Measurements from ENCODE around the gene SENP6. TPM values are rescaled to one million over a fixed set of nuclear protein-coding genes. Genes with fewer than 3 reads are reported as not detected.

The SENP6 gene
- total and polyA plus RNA-seq, 4 donors, result 12.2 to 42.3 (median 26.8) TPM

DNA sequence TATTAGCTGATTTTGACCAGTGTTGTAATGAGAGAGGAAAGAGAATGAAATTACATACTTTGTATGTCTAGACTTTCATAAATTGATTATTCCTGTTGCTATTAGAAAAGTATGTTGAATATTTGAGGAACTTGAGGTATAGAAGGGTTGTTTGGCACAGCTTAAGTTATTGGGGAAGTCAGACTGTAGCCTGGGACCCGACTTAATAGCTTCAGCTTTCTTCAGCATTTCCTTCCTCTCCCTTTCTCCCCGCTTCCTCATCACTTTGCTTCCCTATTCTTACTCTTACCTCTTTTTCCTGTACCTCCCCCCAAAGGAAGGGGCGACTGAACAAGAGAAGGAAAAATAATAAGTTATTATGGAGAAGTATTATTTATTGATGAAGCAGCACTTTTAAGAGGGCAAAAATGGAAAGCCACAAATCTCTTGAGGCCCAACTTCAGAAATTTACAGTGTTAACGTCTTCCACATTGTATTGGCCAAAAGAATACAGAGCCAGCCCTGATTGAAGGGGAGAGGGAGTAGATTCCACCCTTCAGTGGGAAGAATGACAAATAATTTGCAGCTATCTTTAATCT, 7.4 kb downstream of the SENP6 start (continued):
- TF ChIP-seq, protein P1, sequence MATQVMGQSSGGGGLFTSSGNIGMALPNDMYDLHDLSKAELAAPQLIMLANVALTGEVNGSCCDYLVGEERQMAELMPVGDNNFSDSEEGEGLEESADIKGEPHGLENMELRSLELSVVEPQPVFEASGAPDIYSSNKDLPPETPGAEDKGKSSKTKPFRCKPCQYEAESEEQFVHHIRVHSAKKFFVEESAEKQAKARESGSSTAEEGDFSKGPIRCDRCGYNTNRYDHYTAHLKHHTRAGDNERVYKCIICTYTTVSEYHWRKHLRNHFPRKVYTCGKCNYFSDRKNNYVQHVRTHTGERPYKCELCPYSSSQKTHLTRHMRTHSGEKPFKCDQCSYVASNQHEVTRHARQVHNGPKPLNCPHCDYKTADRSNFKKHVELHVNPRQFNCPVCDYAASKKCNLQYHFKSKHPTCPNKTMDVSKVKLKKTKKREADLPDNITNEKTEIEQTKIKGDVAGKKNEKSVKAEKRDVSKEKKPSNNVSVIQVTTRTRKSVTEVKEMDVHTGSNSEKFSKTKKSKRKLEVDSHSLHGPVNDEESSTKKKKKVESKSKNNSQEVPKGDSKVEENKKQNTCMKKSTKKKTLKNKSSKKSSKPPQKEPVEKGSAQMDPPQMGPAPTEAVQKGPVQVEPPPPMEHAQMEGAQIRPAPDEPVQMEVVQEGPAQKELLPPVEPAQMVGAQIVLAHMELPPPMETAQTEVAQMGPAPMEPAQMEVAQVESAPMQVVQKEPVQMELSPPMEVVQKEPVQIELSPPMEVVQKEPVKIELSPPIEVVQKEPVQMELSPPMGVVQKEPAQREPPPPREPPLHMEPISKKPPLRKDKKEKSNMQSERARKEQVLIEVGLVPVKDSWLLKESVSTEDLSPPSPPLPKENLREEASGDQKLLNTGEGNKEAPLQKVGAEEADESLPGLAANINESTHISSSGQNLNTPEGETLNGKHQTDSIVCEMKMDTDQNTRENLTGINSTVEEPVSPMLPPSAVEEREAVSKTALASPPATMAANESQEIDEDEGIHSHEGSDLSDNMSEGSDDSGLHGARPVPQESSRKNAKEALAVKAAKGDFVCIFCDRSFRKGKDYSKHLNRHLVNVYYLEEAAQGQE (IDR thresholded peaks at IDR 0.05), result no peak
- TF ChIP-seq SP1 (IDR thresholded peaks at IDR 0.05) (no peak), TAF1 (conservative IDR thresholded peaks at IDR 0.05) (no peak)

DNA sequence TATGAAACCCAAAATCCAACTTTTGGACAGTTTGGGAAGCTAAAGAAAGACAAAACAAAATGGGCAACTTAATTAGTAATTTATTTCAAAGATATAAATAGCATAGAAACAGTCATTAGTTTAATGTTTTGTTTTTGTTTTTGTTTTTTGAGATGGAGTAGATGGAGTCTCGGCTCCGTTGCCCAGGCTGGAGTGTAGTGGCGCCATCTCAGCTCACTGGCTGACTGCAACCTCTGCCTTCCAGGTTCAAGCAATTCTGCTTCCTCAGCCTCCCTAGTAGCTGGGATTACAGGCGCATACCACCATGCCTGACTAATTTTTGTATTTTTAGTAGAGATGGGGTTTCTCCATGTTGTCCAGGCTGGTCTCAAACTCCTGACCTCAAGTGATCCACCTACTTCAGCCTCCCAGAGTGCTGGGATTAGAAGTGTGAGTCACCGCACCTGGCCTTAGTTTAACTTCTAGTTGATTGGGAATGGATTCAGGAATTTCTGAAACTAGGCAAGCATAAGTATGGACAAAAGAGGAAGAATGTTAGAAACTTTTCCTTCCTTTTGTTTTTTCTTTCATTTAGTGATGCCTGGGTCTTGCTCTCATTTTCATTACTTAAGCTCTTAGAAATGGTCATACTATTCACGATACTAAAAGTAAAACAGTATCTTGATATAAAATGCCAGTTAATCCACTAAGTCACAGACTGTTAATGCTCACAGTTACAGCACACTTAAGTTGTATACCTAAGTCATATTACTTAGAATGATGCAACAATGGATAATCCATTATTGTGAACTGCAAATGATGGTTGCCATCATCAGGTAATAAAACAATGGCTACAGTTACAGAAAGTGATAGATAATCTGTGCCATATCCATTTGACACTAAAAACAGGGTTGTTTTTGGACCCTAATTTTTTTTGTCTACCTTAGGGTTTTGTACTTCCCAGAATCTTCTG, 8.2 kb downstream of the SENP6 start:
- Histone ChIP-seq H3K9ac (ENCODE audit: low read depth in 1 of 2, low read length in 2 of 2) (no peak overlapping the region), H3K36me3 (ENCODE audit: control insufficient read depth in 4 of 4, insufficient read depth in 3 of 4, low read depth in 1 of 4, low read length in 3 of 4) (no peaks in the 10 kb centered on the region), H3K4me1 (ENCODE audit: control insufficient read depth in 4 of 4, insufficient read depth in 4 of 4, low read length in 3 of 4) (peaks cover 0 to 25% (median 15%) of the 10 kb centered on the region in 4 donors), H3K27ac (ENCODE audit: low read depth in 1 of 2, low read length in 2 of 2) (no peak overlapping the region), H3K4me3 (ENCODE audit: low read depth in 1 of 3, low read length in 3 of 3) (no peak overlapping the region), H3K9me3 (ENCODE audit: control insufficient read depth in 4 of 4, low read length in 3 of 4) (no peaks in the 10 kb centered on the region), H3K27me3 (ENCODE audit: control insufficient read depth in 4 of 4, insufficient read depth in 4 of 4, low read length in 3 of 4) (no peaks in the 10 kb centered on the region)
- 94% methylated on average over 6 of the region's 6 CpGs for WGBS
- TF ChIP-seq HNF4A (conservative IDR thresholded peaks at IDR 0.05) (no peak), NR2F2 (IDR thresholded peaks at IDR 0.05) (no peak), EGR1 (IDR thresholded peaks at IDR 0.05; ENCODE audit: low read depth in 2 of 2) (no peak), RXRA (IDR thresholded peaks at IDR 0.05) (no peak), FOXA1 (IDR thresholded peaks at IDR 0.05) (no peak), TAF1 (conservative IDR thresholded peaks at IDR 0.05) (no peak), SP1 (IDR thresholded peaks at IDR 0.05) (no peak), JUND (IDR thresholded peaks at IDR 0.05) (no peak), HNF4G (IDR thresholded peaks at IDR 0.05) (no peak)
- TF ChIP-seq, protein P2, sequence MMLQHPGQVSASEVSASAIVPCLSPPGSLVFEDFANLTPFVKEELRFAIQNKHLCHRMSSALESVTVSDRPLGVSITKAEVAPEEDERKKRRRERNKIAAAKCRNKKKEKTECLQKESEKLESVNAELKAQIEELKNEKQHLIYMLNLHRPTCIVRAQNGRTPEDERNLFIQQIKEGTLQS (IDR thresholded peaks at IDR 0.05), result no peak
- TF ChIP-seq, protein P3, sequence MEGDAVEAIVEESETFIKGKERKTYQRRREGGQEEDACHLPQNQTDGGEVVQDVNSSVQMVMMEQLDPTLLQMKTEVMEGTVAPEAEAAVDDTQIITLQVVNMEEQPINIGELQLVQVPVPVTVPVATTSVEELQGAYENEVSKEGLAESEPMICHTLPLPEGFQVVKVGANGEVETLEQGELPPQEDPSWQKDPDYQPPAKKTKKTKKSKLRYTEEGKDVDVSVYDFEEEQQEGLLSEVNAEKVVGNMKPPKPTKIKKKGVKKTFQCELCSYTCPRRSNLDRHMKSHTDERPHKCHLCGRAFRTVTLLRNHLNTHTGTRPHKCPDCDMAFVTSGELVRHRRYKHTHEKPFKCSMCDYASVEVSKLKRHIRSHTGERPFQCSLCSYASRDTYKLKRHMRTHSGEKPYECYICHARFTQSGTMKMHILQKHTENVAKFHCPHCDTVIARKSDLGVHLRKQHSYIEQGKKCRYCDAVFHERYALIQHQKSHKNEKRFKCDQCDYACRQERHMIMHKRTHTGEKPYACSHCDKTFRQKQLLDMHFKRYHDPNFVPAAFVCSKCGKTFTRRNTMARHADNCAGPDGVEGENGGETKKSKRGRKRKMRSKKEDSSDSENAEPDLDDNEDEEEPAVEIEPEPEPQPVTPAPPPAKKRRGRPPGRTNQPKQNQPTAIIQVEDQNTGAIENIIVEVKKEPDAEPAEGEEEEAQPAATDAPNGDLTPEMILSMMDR (IDR thresholded peaks at IDR 0.05; ENCODE audit: low read depth, low read length, missing input control), result no peak
- TF ChIP-seq, protein P1 (IDR thresholded peaks at IDR 0.05), result no peak
- TF ChIP-seq, protein P4, sequence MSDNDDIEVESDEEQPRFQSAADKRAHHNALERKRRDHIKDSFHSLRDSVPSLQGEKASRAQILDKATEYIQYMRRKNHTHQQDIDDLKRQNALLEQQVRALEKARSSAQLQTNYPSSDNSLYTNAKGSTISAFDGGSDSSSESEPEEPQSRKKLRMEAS (IDR thresholded peaks at IDR 0.05), result no peak
- TF ChIP-seq, protein P5, sequence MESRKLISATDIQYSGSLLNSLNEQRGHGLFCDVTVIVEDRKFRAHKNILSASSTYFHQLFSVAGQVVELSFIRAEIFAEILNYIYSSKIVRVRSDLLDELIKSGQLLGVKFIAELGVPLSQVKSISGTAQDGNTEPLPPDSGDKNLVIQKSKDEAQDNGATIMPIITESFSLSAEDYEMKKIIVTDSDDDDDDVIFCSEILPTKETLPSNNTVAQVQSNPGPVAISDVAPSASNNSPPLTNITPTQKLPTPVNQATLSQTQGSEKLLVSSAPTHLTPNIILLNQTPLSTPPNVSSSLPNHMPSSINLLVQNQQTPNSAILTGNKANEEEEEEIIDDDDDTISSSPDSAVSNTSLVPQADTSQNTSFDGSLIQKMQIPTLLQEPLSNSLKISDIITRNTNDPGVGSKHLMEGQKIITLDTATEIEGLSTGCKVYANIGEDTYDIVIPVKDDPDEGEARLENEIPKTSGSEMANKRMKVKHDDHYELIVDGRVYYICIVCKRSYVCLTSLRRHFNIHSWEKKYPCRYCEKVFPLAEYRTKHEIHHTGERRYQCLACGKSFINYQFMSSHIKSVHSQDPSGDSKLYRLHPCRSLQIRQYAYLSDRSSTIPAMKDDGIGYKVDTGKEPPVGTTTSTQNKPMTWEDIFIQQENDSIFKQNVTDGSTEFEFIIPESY (IDR thresholded peaks at IDR 0.05), result no peak
- no peak for DNase-seq (ENCODE audit: low spot score)

Measured in liver (tissue), 9 donors.